Osteocyte (in vitro differentiated cells): Measurements from ENCODE around the gene CDK10. TPM values are rescaled to one million over a fixed set of nuclear protein-coding genes. Genes with fewer than 3 reads are reported as not detected.

Experiments used
- DNase-seq: peaks from one replicate; pipeline ENCODE4 v3.0.0; 2021; ENCODE audit warnings: mixed read lengths; ENCODE audit not compliant: unreplicated experiment; ENCODE audit errors: extremely low spot score
- H3K27ac Mint-ChIP-seq: one replicate; pipeline ENCODE4 v1.8.0; 2021; ENCODE audit warnings: mild to moderate bottlenecking, mixed read lengths; ENCODE audit not compliant: unreplicated experiment
- H3K27me3 Mint-ChIP-seq: one replicate; pipeline ENCODE4 v1.8.0; 2021; ENCODE audit warnings: mixed read lengths; ENCODE audit not compliant: unreplicated experiment
- H3K36me3 Mint-ChIP-seq: one replicate; pipeline ENCODE4 v1.8.0; 2021; ENCODE audit warnings: mixed read lengths; ENCODE audit not compliant: unreplicated experiment
- H3K4me1 Mint-ChIP-seq: one replicate; pipeline ENCODE4 v1.8.0; 2021; ENCODE audit warnings: mixed read lengths; ENCODE audit not compliant: unreplicated experiment
- H3K4me3 Mint-ChIP-seq: one replicate; pipeline ENCODE4 v1.8.0; 2021; ENCODE audit warnings: mild to moderate bottlenecking, moderate library complexity, mixed read lengths; ENCODE audit not compliant: unreplicated experiment
- H3K9me3 Mint-ChIP-seq: one replicate; pipeline ENCODE4 v1.8.0; 2021; ENCODE audit warnings: mixed read lengths; ENCODE audit not compliant: unreplicated experiment
- total RNA-seq: library from RNA; stranded (reverse); gene quantifications from 2 replicates; pipeline ENCODE4 v1.2.1, GENCODE V29; 2021
- TF ChIP-seq, protein P1 (sequence below): fragments of 200-600 bp; sonication (generic); IDR thresholded peaks from 2 replicates; pipeline ENCODE4 v1.5.0; 2021; ENCODE audit warnings: antibody characterized with exemption, mild to moderate bottlenecking, moderate library complexity

The CDK10 gene
- total RNA-seq, 1 donor from 2014 or later: 91.5 TPM

DNA sequence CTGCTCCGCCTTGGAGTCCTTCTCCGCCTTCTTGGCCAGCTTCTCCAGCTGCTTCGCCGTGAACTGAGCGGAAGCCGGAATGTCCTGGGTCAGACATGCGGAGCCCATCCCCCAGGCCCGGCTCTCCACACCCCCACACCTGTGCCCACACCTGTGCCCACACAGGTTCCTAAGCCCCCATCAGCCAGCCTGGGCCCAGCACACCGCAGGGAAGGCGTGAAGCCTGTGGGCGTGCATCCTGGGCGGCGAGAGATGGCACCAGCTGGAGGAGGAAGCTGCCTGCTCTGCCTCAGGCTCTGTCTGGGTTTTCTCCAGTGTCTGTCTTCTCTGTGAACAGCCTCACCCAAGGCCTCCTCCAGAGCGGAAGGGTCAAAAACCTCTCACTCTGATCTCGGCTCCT is 34.9 kb upstream of the CDK10 start:
- no peak overlapping the region for H3K27ac Mint-ChIP-seq
- H3K4me1 Mint-ChIP-seq: peaks cover 15% of the 10 kb centered on the region
- H3K4me3 Mint-ChIP-seq: no peak overlapping the region
- TF ChIP-seq, protein P1, sequence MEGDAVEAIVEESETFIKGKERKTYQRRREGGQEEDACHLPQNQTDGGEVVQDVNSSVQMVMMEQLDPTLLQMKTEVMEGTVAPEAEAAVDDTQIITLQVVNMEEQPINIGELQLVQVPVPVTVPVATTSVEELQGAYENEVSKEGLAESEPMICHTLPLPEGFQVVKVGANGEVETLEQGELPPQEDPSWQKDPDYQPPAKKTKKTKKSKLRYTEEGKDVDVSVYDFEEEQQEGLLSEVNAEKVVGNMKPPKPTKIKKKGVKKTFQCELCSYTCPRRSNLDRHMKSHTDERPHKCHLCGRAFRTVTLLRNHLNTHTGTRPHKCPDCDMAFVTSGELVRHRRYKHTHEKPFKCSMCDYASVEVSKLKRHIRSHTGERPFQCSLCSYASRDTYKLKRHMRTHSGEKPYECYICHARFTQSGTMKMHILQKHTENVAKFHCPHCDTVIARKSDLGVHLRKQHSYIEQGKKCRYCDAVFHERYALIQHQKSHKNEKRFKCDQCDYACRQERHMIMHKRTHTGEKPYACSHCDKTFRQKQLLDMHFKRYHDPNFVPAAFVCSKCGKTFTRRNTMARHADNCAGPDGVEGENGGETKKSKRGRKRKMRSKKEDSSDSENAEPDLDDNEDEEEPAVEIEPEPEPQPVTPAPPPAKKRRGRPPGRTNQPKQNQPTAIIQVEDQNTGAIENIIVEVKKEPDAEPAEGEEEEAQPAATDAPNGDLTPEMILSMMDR: no peak
- H3K27me3 Mint-ChIP-seq: no peaks in the 10 kb centered on the region
- no peak for DNase-seq
- H3K36me3 Mint-ChIP-seq: peaks cover 6% of the 10 kb centered on the region
- H3K9me3 Mint-ChIP-seq: no peaks in the 10 kb centered on the region

DNA sequence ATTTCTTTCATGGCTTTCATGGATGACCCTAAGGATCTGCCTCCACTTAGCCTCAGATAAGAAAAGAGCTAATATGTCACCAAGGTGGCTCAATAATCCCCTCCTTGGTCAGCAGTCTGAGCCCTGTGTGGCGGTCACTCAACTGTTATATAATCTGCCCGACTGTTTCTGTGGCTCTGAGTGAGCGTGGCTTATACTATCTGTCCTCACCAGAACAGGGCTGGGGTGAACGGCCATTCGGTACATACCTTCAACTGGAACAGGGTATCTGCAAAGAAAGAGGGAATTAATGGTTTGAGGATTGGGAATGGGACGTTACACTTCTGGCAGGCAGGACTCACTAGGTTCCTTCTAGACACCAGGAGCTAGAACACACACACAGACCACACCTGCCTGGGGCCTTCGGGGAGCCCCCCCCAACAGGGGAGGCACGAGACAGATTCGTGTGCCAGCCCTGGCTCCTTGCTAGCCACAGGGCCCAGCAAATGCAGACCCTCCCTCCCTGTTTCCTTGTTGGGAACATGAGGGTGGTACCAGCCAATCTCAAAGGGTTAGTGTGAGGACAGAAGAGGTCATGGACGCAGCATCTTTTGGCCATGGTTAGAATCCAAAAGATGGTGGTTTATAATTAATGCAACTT is 32.7 kb upstream of the CDK10 start:
- peaks cover 24% of the 10 kb centered on the region for H3K4me1 Mint-ChIP-seq
- no peak for DNase-seq
- TF ChIP-seq, protein P1: no peak
- H3K4me3 Mint-ChIP-seq: no peak overlapping the region
- H3K27me3 Mint-ChIP-seq: no peaks in the 10 kb centered on the region
- H3K9me3 Mint-ChIP-seq: no peaks in the 10 kb centered on the region
- H3K27ac Mint-ChIP-seq: no peak overlapping the region
- peaks cover 5% of the 10 kb centered on the region for H3K36me3 Mint-ChIP-seq

DNA sequence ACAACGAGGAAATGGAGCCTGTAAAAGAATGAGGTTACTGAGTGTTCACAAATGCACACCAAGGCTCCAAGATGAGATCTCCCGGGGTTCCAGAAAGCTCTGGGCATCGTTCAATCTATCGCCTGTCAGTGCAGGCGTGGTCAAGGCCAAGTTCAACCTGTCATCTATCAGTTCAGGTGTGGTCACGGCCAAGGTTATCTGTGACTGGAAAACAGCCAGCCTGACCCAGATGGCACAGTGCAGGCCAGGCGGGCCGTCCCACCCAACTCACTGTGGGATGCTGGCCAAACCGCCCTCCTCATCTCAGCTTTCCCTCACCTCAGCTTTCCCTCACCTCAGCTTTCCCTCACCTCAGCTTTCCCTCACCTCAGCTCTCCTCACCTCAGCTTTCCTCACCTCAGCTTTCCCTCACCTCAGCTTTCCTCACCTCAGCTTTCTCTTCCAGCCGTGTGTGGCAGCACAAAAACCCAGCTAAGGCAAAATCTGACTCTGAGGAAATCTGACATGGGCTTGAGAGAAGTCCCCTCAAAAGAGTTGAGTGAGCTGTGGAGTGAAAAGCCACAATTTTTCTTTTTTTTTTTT is 31.3 kb upstream of the CDK10 start:
- TF ChIP-seq, protein P1: no peak
- DNase-seq: no peak
- Mint-ChIP-seq H3K9me3 (no peaks in the 10 kb centered on the region), H3K4me3 (peak overlapping the region; percentile 76), H3K4me1 (peaks cover 28% of the 10 kb centered on the region), H3K27me3 (no peaks in the 10 kb centered on the region), H3K36me3 (peaks cover 1% of the 10 kb centered on the region), H3K27ac (no peak overlapping the region)

DNA sequence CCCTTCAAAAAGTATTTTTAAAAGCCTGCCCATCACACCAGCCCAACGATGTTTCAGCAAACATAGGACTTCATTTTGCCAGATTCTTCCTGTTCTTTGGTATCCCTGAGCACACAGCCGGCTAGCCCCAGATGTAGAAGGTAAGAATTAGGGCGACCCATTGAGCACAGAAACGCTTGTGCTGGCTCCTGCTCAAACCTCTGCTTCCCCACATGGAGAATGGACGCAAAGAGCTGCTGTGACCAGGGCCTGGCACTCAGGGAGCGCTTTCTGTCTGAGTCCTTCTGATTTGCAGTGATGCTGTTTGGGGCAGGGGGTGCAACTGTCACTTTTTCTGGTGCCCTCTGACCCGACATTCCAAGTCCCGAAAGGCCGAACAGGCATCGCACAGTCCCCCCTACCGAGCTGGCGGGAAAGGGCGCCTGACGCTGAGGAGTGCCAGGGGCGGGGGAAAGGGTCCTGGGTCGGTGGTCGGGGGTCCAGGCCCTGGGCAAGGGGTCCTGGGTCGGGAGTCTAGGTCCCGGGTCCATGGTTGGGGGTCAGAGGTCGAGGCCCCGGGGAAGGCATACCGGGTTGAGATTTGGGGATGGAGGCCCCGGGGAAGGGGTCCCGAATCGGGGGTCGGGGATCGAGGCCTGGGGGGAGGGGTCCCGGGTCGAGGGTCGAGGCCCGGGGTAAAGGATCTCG is 29.9 kb upstream of the CDK10 start:
- Mint-ChIP-seq H3K9me3 (no peaks in the 10 kb centered on the region), H3K36me3 (peaks cover 8% of the 10 kb centered on the region), H3K27me3 (no peaks in the 10 kb centered on the region), H3K4me1 (peaks cover 28% of the 10 kb centered on the region), H3K27ac (peak overlapping the region; percentile 65), H3K4me3 (peak overlapping the region; percentile 86)
- TF ChIP-seq, protein P1: no peak
- no peak for DNase-seq
